ENCODE measurements around the gene PLXNA4. TPM values are rescaled to one million over a fixed set of nuclear protein-coding genes. Genes with fewer than 3 reads are reported as not detected.

Gene PLXNA4
- total RNA-seq, 1 experiment from 2014 or later: 0.11 TPM

GRCh38 chr7:132118641-132119040, 457.6 kb downstream of the PLXNA4 start:
- ChIA-PET POLR2A (ENCODE audit: low non-redundant PET) (no interaction called here), CTCF (no interaction called here)
- no peak overlapping the region for H3K4me3 ChIP-seq (ENCODE audit: low read depth, low read length, poor library complexity, severe bottlenecking)
- no peak for DNase-seq (ENCODE audit: low spot score)
- intact Hi-C loops (cut with micrococcal nuclease; ENCODE audit: unreplicated experiment): no loop called here
- no peaks in the 10 kb centered on the region for H3K4me1 ChIP-seq (ENCODE audit: insufficient read depth, low read length, poor library complexity, severe bottlenecking)
- no TSS peak for BruUV-seq (replicated peaks)
- H3K27me3 ChIP-seq (replicated peaks; ENCODE audit: insufficient read depth, low read depth, low read length, poor library complexity): no peaks in the 10 kb centered on the region
- no peaks in the 10 kb centered on the region for H3K36me3 ChIP-seq (ENCODE audit: insufficient read depth, low read length, poor library complexity, severe bottlenecking)
- TF ChIP-seq EZH2 (IDR thresholded peaks at IDR 0.05; ENCODE audit: borderline replicate concordance, low read depth, low read length, poor library complexity, severe bottlenecking) (no peak), CTCF (conservative IDR thresholded peaks at IDR 0.05; ENCODE audit: low read depth, low read length) (no peak)
- no peak overlapping the region for H3K27ac ChIP-seq (ENCODE audit: low read depth, low read length, poor library complexity, severe bottlenecking)
- no peaks in the 10 kb centered on the region for H3K9me3 ChIP-seq (ENCODE audit: low read depth, low read length, poor library complexity, severe bottlenecking)

GRCh38 chr7:132117636-132118035, 458.6 kb downstream of the PLXNA4 start:
- DNase-seq (ENCODE audit: low spot score): no peak
- Histone ChIP-seq H3K4me1 (ENCODE audit: insufficient read depth, low read length, poor library complexity, severe bottlenecking) (no peaks in the 10 kb centered on the region), H3K27me3 (replicated peaks; ENCODE audit: insufficient read depth, low read depth, low read length, poor library complexity) (no peaks in the 10 kb centered on the region), H3K9me3 (ENCODE audit: low read depth, low read length, poor library complexity, severe bottlenecking) (no peaks in the 10 kb centered on the region), H3K27ac (ENCODE audit: low read depth, low read length, poor library complexity, severe bottlenecking) (no peak overlapping the region), H3K36me3 (ENCODE audit: insufficient read depth, low read length, poor library complexity, severe bottlenecking) (no peaks in the 10 kb centered on the region), H3K4me3 (ENCODE audit: low read depth, low read length, poor library complexity, severe bottlenecking) (no peak overlapping the region)
- ChIA-PET POLR2A (ENCODE audit: low non-redundant PET) (no interaction called here), CTCF (no interaction called here)
- no peak for TF ChIP-seq EZH2 (IDR thresholded peaks at IDR 0.05; ENCODE audit: borderline replicate concordance, low read depth, low read length, poor library complexity, severe bottlenecking)
- TF ChIP-seq CTCF (conservative IDR thresholded peaks at IDR 0.05; ENCODE audit: low read depth, low read length): no peak
- no TSS peak for BruUV-seq (replicated peaks)
- intact Hi-C loops (cut with micrococcal nuclease; ENCODE audit: unreplicated experiment): no loop called here

GRCh38 chr7:132117181-132117580, 459.1 kb downstream of the PLXNA4 start:
- BruUV-seq (replicated peaks): no TSS peak
- intact Hi-C loops (cut with micrococcal nuclease; ENCODE audit: unreplicated experiment): no loop called here
- TF ChIP-seq CTCF (conservative IDR thresholded peaks at IDR 0.05; ENCODE audit: low read depth, low read length) (no peak), EZH2 (IDR thresholded peaks at IDR 0.05; ENCODE audit: borderline replicate concordance, low read depth, low read length, poor library complexity, severe bottlenecking) (no peak)

More at GRCh38 chr7:132117181-132117580, 459.1 kb downstream of the PLXNA4 start:
- no peak for DNase-seq (ENCODE audit: low spot score)
- Histone ChIP-seq H3K4me1 (ENCODE audit: insufficient read depth, low read length, poor library complexity, severe bottlenecking) (no peaks in the 10 kb centered on the region), H3K27ac (ENCODE audit: low read depth, low read length, poor library complexity, severe bottlenecking) (no peak overlapping the region), H3K9me3 (ENCODE audit: low read depth, low read length, poor library complexity, severe bottlenecking) (no peaks in the 10 kb centered on the region), H3K4me3 (ENCODE audit: low read depth, low read length, poor library complexity, severe bottlenecking) (no peak overlapping the region), H3K36me3 (ENCODE audit: insufficient read depth, low read length, poor library complexity, severe bottlenecking) (no peaks in the 10 kb centered on the region), H3K27me3 (replicated peaks; ENCODE audit: insufficient read depth, low read depth, low read length, poor library complexity) (no peaks in the 10 kb centered on the region)
- POLR2A ChIA-PET (ENCODE audit: low non-redundant PET): no interaction called here
- CTCF ChIA-PET: no interaction called here

Measured in A673 (cell line).